Retinal pigment epithelial cell (primary cell): ENCODE results near the gene TMEM236.

ENCODE experiments used
- DNase-seq: peaks from one replicate; pipeline ENCODE4 v3.0.0-alpha.2; 2010; ENCODE audit warnings: low read depth
- H3K4me3 ChIP-seq: 2 replicates; pipeline ENCODE4 v1.5.1; 2011; ENCODE audit warnings: mild to moderate bottlenecking, low read length, control low read depth, moderate library complexity
- TF ChIP-seq, protein P1 (sequence below): conservative IDR thresholded peaks from 2 replicates; pipeline ENCODE4 v1.5.1; 2011; ENCODE audit warnings: low read depth, low read length, control low read depth, inconsistent platforms

TMEM236 gene

DNA sequence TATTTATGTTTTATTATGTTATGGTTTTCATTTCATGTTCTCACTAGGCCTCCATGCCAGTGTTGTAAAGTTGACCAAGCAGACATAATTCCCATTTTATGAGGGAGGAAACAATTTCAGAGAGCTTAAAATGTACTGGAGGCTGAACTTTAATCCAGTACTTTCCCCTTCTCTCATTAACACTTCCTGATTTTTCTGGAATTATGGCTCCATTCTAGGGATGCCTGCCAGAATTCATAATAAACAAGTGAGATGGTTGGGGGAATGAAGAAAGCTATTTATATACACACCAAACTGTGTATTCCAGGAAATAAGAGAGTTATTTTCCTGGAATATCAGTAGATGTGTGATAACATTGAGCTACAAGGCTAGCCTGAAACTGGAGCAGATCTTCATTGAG is 6.9 kb downstream of the TMEM236 start:
- TF ChIP-seq, protein P1, sequence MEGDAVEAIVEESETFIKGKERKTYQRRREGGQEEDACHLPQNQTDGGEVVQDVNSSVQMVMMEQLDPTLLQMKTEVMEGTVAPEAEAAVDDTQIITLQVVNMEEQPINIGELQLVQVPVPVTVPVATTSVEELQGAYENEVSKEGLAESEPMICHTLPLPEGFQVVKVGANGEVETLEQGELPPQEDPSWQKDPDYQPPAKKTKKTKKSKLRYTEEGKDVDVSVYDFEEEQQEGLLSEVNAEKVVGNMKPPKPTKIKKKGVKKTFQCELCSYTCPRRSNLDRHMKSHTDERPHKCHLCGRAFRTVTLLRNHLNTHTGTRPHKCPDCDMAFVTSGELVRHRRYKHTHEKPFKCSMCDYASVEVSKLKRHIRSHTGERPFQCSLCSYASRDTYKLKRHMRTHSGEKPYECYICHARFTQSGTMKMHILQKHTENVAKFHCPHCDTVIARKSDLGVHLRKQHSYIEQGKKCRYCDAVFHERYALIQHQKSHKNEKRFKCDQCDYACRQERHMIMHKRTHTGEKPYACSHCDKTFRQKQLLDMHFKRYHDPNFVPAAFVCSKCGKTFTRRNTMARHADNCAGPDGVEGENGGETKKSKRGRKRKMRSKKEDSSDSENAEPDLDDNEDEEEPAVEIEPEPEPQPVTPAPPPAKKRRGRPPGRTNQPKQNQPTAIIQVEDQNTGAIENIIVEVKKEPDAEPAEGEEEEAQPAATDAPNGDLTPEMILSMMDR, result no peak
- DNase-seq, result no peak
- H3K4me3 ChIP-seq, result no peak overlapping the region

DNA sequence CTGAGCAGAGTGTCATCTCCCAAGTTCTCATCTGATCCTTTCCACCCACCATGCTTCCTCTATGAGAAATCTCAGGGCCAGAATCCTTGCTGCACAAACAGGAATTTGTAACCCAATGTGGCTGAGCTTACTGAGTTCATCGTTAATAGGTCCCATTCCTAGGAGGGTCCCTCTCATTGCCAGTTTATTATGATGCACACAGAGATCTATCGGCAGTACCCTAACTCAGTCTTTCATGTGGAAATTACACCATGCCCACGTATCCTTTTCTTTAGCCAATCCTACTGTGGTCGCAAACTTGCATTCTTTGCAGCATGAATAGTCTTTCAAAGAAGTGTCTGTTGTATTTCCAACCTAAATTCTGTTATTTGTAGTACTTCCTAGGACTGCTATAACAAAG is 12.1 kb downstream of the TMEM236 start:
- no peak for DNase-seq
- H3K4me3 ChIP-seq, result no peak overlapping the region
- TF ChIP-seq, protein P1, result no peak

DNA sequence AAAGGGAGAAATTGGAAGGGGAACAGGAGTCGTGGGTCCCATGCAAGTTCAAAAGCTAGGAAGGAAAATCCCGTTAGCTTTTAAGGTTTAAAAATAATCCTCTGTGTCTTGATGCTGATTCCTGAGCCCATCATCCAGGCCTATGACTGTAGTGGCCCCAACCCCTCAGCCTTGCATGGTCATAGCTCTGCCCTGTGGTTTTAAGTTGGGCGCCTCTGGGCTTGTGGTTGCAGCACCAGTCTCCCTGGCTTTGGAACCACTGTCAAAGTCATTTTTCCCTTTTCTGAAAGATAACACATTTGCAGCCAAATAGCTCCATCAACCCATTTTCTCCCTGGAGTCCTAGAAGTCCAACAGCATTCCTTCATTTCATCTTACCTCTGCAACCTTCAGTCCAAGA is 13.6 kb downstream of the TMEM236 start:
- no peak for DNase-seq
- TF ChIP-seq, protein P1, result no peak
- no peak overlapping the region for H3K4me3 ChIP-seq

DNA sequence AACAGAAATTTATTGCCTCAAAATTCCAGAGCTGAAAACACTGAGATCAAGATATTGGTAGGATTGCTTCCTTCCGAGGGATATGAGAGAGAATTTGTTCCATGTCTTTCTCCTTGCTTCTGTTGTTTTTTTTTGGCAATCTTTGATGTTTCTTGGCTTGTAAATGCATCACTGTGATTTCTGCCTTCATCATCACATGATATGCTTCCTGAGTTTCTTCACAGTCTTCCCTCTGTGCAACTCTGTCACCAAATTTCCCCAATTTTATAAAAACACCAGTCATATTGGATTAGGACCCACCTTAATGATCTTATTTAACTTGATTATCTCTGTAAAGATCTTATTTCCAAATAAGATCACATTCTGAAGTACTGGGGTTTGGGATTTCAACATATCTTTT is 14.7 kb downstream of the TMEM236 start:
- no peak overlapping the region for H3K4me3 ChIP-seq
- DNase-seq, result no peak
- TF ChIP-seq, protein P1, result no peak

DNA sequence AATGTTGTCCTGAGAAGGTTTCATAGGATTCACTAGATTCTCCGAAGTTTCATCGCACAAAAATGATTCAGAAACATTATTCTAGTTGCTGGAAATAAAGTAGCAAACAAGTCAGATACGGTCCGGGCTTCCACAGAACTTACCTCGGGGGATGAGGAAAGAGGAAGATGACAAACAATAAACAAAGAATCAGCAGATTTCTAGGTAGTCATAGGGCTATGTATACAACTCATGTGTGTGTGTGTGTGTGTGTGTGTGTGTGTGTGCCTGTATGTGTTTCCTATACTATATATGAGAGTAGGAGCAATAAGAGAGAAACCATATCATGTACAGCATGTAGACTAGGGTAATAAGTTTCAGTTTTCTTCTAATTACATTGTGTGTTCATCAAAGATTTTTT is 16.5 kb downstream of the TMEM236 start:
- TF ChIP-seq, protein P1, result no peak
- DNase-seq, result no peak
- no peak overlapping the region for H3K4me3 ChIP-seq

DNA sequence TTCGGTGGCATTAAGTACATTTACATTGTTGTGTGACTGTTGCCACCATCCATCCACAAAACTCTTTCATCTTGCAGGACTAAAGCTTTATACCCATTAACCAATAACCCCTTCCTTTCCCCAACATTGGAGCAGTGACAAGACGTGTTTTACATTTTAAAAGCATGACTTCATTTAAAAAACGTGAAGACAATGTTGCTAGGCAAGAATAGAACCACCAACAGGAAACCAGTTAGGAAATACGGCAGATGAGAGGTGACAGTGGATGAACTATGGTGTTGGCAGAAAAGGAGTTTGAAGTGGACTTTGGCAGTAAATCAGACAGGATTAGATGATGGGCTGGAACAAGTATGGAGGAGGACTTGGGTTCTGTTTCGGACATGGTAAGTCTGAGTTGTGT is 17.0 kb downstream of the TMEM236 start:
- DNase-seq, result no peak
- H3K4me3 ChIP-seq, result no peak overlapping the region
- TF ChIP-seq, protein P1, result no peak

DNA sequence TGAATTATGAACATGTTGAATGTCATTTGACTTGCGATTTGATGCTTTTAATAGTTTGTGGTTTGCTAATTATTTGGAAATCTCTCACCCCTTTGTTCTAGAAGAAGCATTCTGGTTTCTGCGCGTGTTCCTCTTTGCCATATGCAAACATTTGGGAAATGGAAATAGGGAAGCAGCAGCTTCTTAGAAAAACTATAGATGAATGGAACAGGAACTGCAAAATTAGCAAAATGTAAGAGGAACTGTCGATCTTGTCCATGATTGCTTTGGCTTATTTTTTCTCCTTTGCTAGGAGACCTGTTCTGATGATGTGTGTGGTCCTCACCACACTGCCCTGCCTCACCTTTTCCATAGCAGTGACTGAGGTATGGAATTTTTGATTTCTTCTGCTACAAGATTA is 19.0 kb downstream of the TMEM236 start:
- TF ChIP-seq, protein P1, result no peak
- no peak overlapping the region for H3K4me3 ChIP-seq
- DNase-seq, result no peak
